H9 (cell line): ENCODE data around the gene HES3. TPM values are rescaled to one million over a fixed set of nuclear protein-coding genes. Genes with fewer than 3 reads are reported as not detected.

Experiments used
- DNase-seq: peaks from one replicate; pipeline ENCODE4 v3.0.0-alpha.2; 2017
- H2AFZ ChIP-seq: one replicate; pipeline ENCODE4 v1.6.1; 2013; ENCODE audit warnings: mild to moderate bottlenecking, low read length, control low read depth, moderate library complexity
- H2AK5ac ChIP-seq: 2 replicates; pipeline ENCODE4 v1.6.1; 2013; ENCODE audit warnings: low read length, control low read depth, mixed read lengths; ENCODE audit not compliant: insufficient read length
- H2BK120ac ChIP-seq: one replicate; pipeline ENCODE4 v1.6.1; 2013; ENCODE audit warnings: low read depth, mild to moderate bottlenecking, low read length, control low read depth, inconsistent platforms; ENCODE audit not compliant: poor library complexity, severe bottlenecking
- H2BK12ac ChIP-seq: 2 replicates; pipeline ENCODE4 v1.6.1; 2013; ENCODE audit warnings: low read length, control low read depth, mixed read lengths, low read depth; ENCODE audit not compliant: insufficient read length
- H2BK15ac ChIP-seq: 2 replicates; pipeline ENCODE4 v1.6.1; 2013; ENCODE audit warnings: low read depth, low read length, control low read depth
- H2BK20ac ChIP-seq: one replicate; pipeline ENCODE4 v1.6.1; 2013; ENCODE audit warnings: low read depth, mild to moderate bottlenecking, low read length, control low read depth, inconsistent platforms; ENCODE audit not compliant: poor library complexity, severe bottlenecking
- H2BK5ac ChIP-seq: 2 replicates; pipeline ENCODE4 v1.6.1; 2013; ENCODE audit warnings: low read length, control low read depth, mixed read lengths; ENCODE audit not compliant: insufficient read length
- H3K14ac ChIP-seq: 2 replicates; pipeline ENCODE4 v1.6.1; 2013; ENCODE audit warnings: low read length, control low read depth; ENCODE audit not compliant: insufficient read depth
- H3K18ac ChIP-seq: 2 replicates; pipeline ENCODE4 v1.6.1; 2013; ENCODE audit warnings: low read depth, mild to moderate bottlenecking, mixed read lengths, low read length, control low read depth; ENCODE audit not compliant: insufficient read length
- H3K23ac ChIP-seq: 2 replicates; pipeline ENCODE4 v1.6.1; 2013; ENCODE audit warnings: low read length, control low read depth, mixed read lengths, low read depth; ENCODE audit not compliant: insufficient read length
- H3K23me2 ChIP-seq: 2 replicates; pipeline ENCODE4 v1.6.1; 2013; ENCODE audit warnings: low read depth, mild to moderate bottlenecking, mixed read lengths, low read length, control low read depth; ENCODE audit not compliant: insufficient read length, poor library complexity, severe bottlenecking
- H3K27ac ChIP-seq: 2 replicates; pipeline ENCODE4 v1.5.1; 2013; ENCODE audit warnings: low read length, control low read depth, mixed read lengths, low read depth; ENCODE audit not compliant: insufficient read length
- H3K27me3 ChIP-seq: 2 replicates; pipeline ENCODE4 v1.6.1; 2013; ENCODE audit warnings: low read length, control low read depth, inconsistent platforms; ENCODE audit not compliant: insufficient read depth
- H3K4ac ChIP-seq: 2 replicates; pipeline ENCODE4 v1.6.1; 2013; ENCODE audit warnings: low read depth, mild to moderate bottlenecking, control low read depth, inconsistent platforms, low read length, moderate library complexity
- H3K4me1 ChIP-seq: 2 replicates; pipeline ENCODE4 v1.6.1; 2013; ENCODE audit warnings: low read length, control low read depth, inconsistent platforms; ENCODE audit not compliant: insufficient read depth
- H3K4me2 ChIP-seq: 2 replicates; pipeline ENCODE4 v1.6.1; 2013; ENCODE audit warnings: low read length, control low read depth, mixed read lengths; ENCODE audit not compliant: insufficient read length, insufficient read depth
- H3K56ac ChIP-seq: 2 replicates; pipeline ENCODE4 v1.6.1; 2013; ENCODE audit warnings: low read depth, mild to moderate bottlenecking, mixed read lengths, low read length, control low read depth; ENCODE audit not compliant: insufficient read length
- H3K79me1 ChIP-seq: 2 replicates; pipeline ENCODE4 v1.6.1; 2013; ENCODE audit warnings: low read depth, mild to moderate bottlenecking, moderate library complexity, low read length, control low read depth, inconsistent platforms; ENCODE audit not compliant: insufficient read depth, poor library complexity, severe bottlenecking
- H3K79me2 ChIP-seq: 2 replicates; pipeline ENCODE4 v1.6.1; 2013; ENCODE audit warnings: low read length, control low read depth, inconsistent platforms; ENCODE audit not compliant: insufficient read depth
- H3K9ac ChIP-seq: 2 replicates; pipeline ENCODE4 v1.6.1; 2013; ENCODE audit warnings: low read length, control low read depth, mixed read lengths; ENCODE audit not compliant: insufficient read length; ENCODE audit errors: extremely low read depth
- H3K9me3 ChIP-seq: one replicate; pipeline ENCODE4 v1.6.1; 2013; ENCODE audit warnings: low read depth, low read length, inconsistent platforms; ENCODE audit not compliant: control insufficient read depth
- H3T11ph ChIP-seq: one replicate; pipeline ENCODE4 v1.6.1; 2013; ENCODE audit warnings: mild to moderate bottlenecking, low read length, control low read depth, inconsistent platforms
- H4K20me1 ChIP-seq: one replicate; pipeline ENCODE4 v1.6.1; 2013; ENCODE audit not compliant: control insufficient read depth, insufficient read length, insufficient read depth
- H4K5ac ChIP-seq: 2 replicates; pipeline ENCODE4 v1.6.1; 2013; ENCODE audit warnings: low read depth, mild to moderate bottlenecking, mixed read lengths, low read length, control low read depth; ENCODE audit not compliant: insufficient read length
- H4K8ac ChIP-seq: replicated peaks from 2 replicates; pipeline ENCODE4 v1.6.1; 2013; ENCODE audit warnings: low read length, control low read depth, mixed read lengths, low read depth; ENCODE audit not compliant: insufficient read length
- H4K91ac ChIP-seq: 2 replicates; pipeline ENCODE4 v1.6.1; 2013; ENCODE audit warnings: low read depth, mild to moderate bottlenecking, moderate library complexity, mixed read lengths, low read length, control low read depth; ENCODE audit not compliant: insufficient read length
- H3K27ac Mint-ChIP-seq, 3 experiments: 2 replicates in 2 of 3; 3 replicates in 1 of 3; pipeline ENCODE4 v1.8.0; 2020 to 2021; ENCODE audit warnings: mixed read lengths in 3 of 3, mild to moderate bottlenecking in 1 of 3, moderate library complexity in 1 of 3
- H3K27me3 Mint-ChIP-seq: 2 replicates; pipeline ENCODE4 v1.8.0; 2021; ENCODE audit warnings: low read depth, mild to moderate bottlenecking, moderate library complexity, mixed read lengths
- H3K36me3 Mint-ChIP-seq, 3 experiments: 2 replicates in 2 of 3; 3 replicates in 1 of 3; pipeline ENCODE4 v1.8.0; 2020 to 2021; ENCODE audit warnings: low read depth in 3 of 3, mixed read lengths in 3 of 3; ENCODE audit not compliant: insufficient read depth in 1 of 3
- H3K4me1 Mint-ChIP-seq, 2 experiments: 2 replicates each; pipeline ENCODE4 v1.8.0; 2020; ENCODE audit warnings: mixed read lengths in 2 of 2
- H3K4me3 Mint-ChIP-seq, 2 experiments: 2 replicates in 1 of 2; 3 replicates in 1 of 2; pipeline ENCODE4 v1.8.0; 2020 to 2021; ENCODE audit warnings: mild to moderate bottlenecking in 2 of 2, mixed read lengths in 2 of 2, moderate library complexity in 1 of 2
- H3K9me3 Mint-ChIP-seq, 2 experiments: 2 replicates in 1 of 2; 3 replicates in 1 of 2; pipeline ENCODE4 v1.8.0; 2020; ENCODE audit warnings: mild to moderate bottlenecking in 2 of 2, mixed read lengths in 2 of 2, moderate library complexity in 1 of 2
- CTCF ChIP-seq: fragments of 200-600 bp; sonication (generic); conservative IDR thresholded peaks from 3 replicates; pipeline ENCODE4 v1.8.0; 2021; ENCODE audit warnings: antibody characterized with exemption, mild to moderate bottlenecking
- WGBS: extraction: QIAGEN DNeasy Blood & Tissue Kit; methylation state at CpG from one replicate; pipeline ENCODE4 v1.1.7; 2013; ENCODE audit warnings: missing lambda C conversion rate, low lambda C conversion rate, mixed read lengths; ENCODE audit not compliant: insufficient read length; ENCODE audit errors: extremely low coverage; 5-methylcytosine and 5-hydroxymethylcytosine counted together
- total RNA-seq: library from RNA; stranded (reverse); gene quantifications from 2 replicates; pipeline ENCODE4 v1.2.1, GENCODE V29; 2021

HES3 gene
- total RNA-seq, 1 experiment from 2014 or later, result 89.9 TPM

GRCh38 chr1:6278263-6278662, 34.3 kb downstream of the HES3 start:
- Histone ChIP-seq H3K79me2 (no peaks in the 10 kb centered on the region), H2BK5ac (no peak overlapping the region), H3K56ac (no peak overlapping the region), H2BK15ac (no peak overlapping the region), H3K9ac (no peak overlapping the region), H4K20me1 (peaks cover 3% of the 10 kb centered on the region), H4K5ac (no peak overlapping the region), H3K4me2 (no peak overlapping the region), H4K91ac (no peak overlapping the region), H3K18ac (no peak overlapping the region), H2AK5ac (no peak overlapping the region), H3K23me2 (no peaks in the 10 kb centered on the region), H3K79me1 (no peaks in the 10 kb centered on the region), H3K27me3 (no peaks in the 10 kb centered on the region), H3K9me3 (no peaks in the 10 kb centered on the region), H3K27ac (no peak overlapping the region), H2AFZ (no peak overlapping the region), H4K8ac (no peak overlapping the region), H3T11ph (no peak overlapping the region), H2BK12ac (no peak overlapping the region), H3K4me1 (0 out of 2 replicates have a peak, but pooled peaks cover 4% of the 10 kb centered on the region), H3K4ac (no peak overlapping the region), H2BK120ac (no peak overlapping the region), H3K14ac (no peak overlapping the region), H3K23ac (no peak overlapping the region), H2BK20ac (no peak overlapping the region)
- no peak for TF ChIP-seq CTCF
- Mint-ChIP-seq H3K9me3 (no peaks in the 10 kb centered on the region), H3K27ac (peak overlapping the region in 1 of 3 experiments; percentile 22; a peak in 4 of 7 replicates), H3K27me3 (no peaks in the 10 kb centered on the region), H3K4me1 (peaks cover 19 to 36% of the 10 kb centered on the region in 2 experiments), H3K36me3 (peaks cover 5 to 10% (median 7%) of the 10 kb centered on the region in 3 experiments; a peak in 4 of 7 replicates), H3K4me3 (no peak overlapping the region)
- DNase-seq, result no peak
- WGBS, result no CpG with 5 or more reads among the region's 9 CpGs
